WERI-Rb-1 (cell line): ENCODE results near the gene SLC25A18.
"Not testable (repeated sequence)": the region's sequence is repeated elsewhere in the genome, so short reads cannot be mapped to it uniquely, and the experiment has no call there.

ENCODE experiments used
- DNase-seq: peaks from one replicate; pipeline ENCODE4 v3.0.0-alpha.2; 2020
- H3K27ac ChIP-seq: fragments of 250-450 bp; sonication (Bioruptor Pico); 2 replicates; pipeline ENCODE4 v1.5.1; 2020; ENCODE audit warnings: mild to moderate bottlenecking, moderate library complexity
- H3K27me3 ChIP-seq: fragments of 250-450 bp; sonication (Bioruptor Pico); 2 replicates; pipeline ENCODE4 v1.5.1; 2021; ENCODE audit warnings: mild to moderate bottlenecking, low read depth, moderate library complexity; ENCODE audit not compliant: insufficient read depth, severe bottlenecking
- H3K36me3 ChIP-seq: fragments of 250-450 bp; sonication (Bioruptor Pico); 2 replicates; pipeline ENCODE4 v1.5.1; 2020; ENCODE audit warnings: mild to moderate bottlenecking, moderate library complexity
- H3K4me3 ChIP-seq: 2 replicates; pipeline ENCODE4 v1.5.1; 2011; ENCODE audit warnings: low read depth, mild to moderate bottlenecking, control low read depth, low read length
- H3K9me3 ChIP-seq: fragments of 250-450 bp; sonication (Bioruptor Pico); 2 replicates; pipeline ENCODE4 v1.5.1; 2021; ENCODE audit warnings: mild to moderate bottlenecking, moderate library complexity; ENCODE audit not compliant: severe bottlenecking
- CTCF ChIP-seq: IDR thresholded peaks from 2 replicates; pipeline ENCODE4 v1.5.1; 2011; ENCODE audit warnings: low read depth, mild to moderate bottlenecking, control low read depth, inconsistent platforms, low read length

The SLC25A18 gene

GRCh38 chr22:17633217-17633997, 70.1 kb downstream of the SLC25A18 start:
- no peak for DNase-seq
- H3K36me3 ChIP-seq = peaks cover 1% of the 10 kb centered on the region
- TF ChIP-seq CTCF = no peak
- no peaks in the 10 kb centered on the region for H3K9me3 ChIP-seq
- H3K27me3 ChIP-seq = no peaks in the 10 kb centered on the region
- H3K4me3 ChIP-seq = no peak overlapping the region
- H3K27ac ChIP-seq = 0 out of 2 replicates have a peak overlapping the region, but pooled peaks have one; percentile 34

DNA sequence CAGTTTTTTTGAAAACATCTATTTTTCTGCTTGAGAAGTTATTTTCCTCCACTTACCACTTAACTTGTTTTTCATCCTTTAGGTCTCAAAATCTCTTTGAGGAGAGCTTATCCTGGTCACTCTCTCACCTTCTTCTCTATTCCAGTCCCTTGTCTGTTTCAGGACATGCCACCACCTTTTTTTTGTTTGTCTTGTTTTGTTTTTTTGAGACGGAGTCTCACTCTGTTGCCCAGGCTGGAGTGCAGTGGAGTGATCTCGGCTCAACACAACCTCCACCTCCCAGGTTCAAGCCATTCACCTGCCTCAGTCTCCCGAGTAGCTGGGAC, 70.7 kb downstream of the SLC25A18 start:
- no peak for DNase-seq
- no peak overlapping the region for H3K27ac ChIP-seq
- H3K9me3 ChIP-seq = no peaks in the 10 kb centered on the region
- no peak overlapping the region for H3K4me3 ChIP-seq
- H3K36me3 ChIP-seq = 0 out of 2 replicates have a peak, but pooled peaks cover 3% of the 10 kb centered on the region
- TF ChIP-seq CTCF = no peak
- H3K27me3 ChIP-seq = no peaks in the 10 kb centered on the region

DNA sequence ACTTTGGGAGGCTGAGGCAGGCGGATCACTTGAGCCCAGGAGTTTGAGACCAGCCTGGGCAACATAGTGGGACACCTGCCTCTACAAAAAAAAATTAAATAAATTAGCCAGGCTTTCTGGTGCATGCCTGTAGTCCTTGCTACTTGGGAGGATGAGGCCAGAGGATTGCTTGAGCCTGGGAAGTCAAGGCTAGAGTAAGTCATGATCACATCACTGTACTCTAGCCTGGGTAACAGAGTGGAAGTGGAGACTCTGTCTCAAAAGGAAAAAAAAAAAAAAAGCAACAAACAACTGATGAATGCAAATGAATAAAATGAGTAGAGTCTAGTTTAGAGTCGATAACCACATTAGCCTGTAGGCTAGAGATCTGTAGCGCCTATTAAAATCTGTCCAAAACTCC, 71.4 kb downstream of the SLC25A18 start:
- Histone ChIP-seq H3K27me3 (no peaks in the 10 kb centered on the region), H3K4me3 (no peak overlapping the region), H3K27ac (no peak overlapping the region), H3K36me3 (0 out of 2 replicates have a peak, but pooled peaks cover 4% of the 10 kb centered on the region), H3K9me3 (no peaks in the 10 kb centered on the region)
- TF ChIP-seq CTCF = no peak
- no peak for DNase-seq

DNA sequence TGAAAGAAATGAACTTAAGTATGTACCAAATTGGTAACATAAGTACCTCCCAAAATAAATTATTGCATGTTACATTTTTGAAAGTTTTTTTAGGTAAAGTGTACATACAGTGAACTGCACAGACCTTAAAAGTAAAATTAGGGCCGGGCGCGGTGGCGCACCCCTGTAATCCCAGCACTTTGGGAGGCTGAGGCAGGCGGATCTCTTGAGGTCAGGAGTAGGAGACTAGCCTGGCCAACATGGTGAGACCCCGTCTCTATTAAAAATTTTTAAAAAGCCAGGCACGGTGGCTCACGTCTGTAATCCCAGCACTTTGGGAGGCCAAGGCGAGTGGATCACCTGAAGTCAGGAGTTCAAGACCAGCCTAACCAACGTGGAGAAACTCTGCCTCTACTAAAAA, 73.6 kb downstream of the SLC25A18 start:
- H3K27me3 ChIP-seq, H3K36me3 ChIP-seq, DNase-seq, H3K4me3 ChIP-seq, H3K9me3 ChIP-seq: not testable (repeated sequence)
- H3K27ac ChIP-seq = peak overlapping the region; percentile 96; the same call in 1 of the 2 replicates

DNA sequence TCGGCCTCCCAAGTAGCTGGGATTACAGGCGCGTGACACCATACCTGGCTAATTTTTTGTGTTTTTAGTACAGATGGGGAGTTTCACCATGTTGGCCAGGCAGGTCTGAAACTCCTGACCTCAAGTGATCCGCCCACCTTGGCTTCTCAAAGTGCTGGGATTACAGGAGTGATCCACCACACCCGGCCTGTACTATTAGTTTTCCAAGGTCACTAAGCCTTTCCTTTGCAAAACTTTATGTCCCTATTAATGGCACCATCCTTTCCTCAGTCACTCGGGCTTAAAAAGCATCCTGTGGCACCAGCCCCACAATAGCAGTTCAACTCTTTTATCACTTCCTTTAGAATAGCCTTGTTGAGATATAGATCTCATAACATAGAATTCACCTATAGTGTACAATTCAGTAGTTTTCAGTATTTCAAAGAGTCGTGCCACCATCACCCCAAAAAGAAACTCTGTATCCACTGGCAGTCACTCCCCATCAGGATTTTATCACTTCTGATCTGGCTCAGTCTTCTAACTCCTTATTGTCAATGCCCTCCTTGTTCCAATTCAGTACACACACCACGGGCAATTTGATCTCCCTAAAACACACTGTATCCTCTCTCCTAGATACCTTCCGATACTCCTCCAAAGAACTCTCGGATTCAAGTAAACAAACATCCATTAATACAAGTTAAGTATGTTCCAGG, 74.3 kb downstream of the SLC25A18 start:
- H3K27ac ChIP-seq = peak overlapping the region; percentile 96
- peaks cover 3% of the 10 kb centered on the region for H3K9me3 ChIP-seq
- H3K27me3 ChIP-seq = no peaks in the 10 kb centered on the region
- DNase-seq = peak; percentile 12
- H3K4me3 ChIP-seq = peak overlapping the region; percentile 83
- H3K36me3 ChIP-seq = 0 out of 2 replicates have a peak, but pooled peaks cover 4% of the 10 kb centered on the region
- TF ChIP-seq CTCF = no peak

GRCh38 chr22:17638182-17638431, 74.8 kb downstream of the SLC25A18 start:
- H3K36me3 ChIP-seq = peaks cover 4% of the 10 kb centered on the region; the same call in 1 of the 2 replicates
- no peak for TF ChIP-seq CTCF
- peak overlapping the region; percentile 96 for H3K27ac ChIP-seq
- peaks cover 3% of the 10 kb centered on the region for H3K9me3 ChIP-seq
- H3K27me3 ChIP-seq = no peaks in the 10 kb centered on the region
- peak overlapping the region; percentile 83 for H3K4me3 ChIP-seq
- DNase-seq = peak; percentile 60
